Heart right ventricle (tissue), 16 donors: ENCODE data around the gene PGAP2. TPM values are rescaled to one million over a fixed set of nuclear protein-coding genes. Genes with fewer than 3 reads are reported as not detected.
"Not testable (repeated sequence)": the region's sequence is repeated elsewhere in the genome, so short reads cannot be mapped to it uniquely, and the experiment has no call there.

ENCODE experiments used
- ATAC-seq, 8 donors: fragments of 200-7000 bp; cut with Tn5 transposase; one replicate each; pipeline ENCODE4 v1.9.1; 2020; ENCODE audit warnings: mild to moderate bottlenecking in 8 of 8, moderate library complexity in 8 of 8, moderate number of reproducible peaks in 1 of 8
- DNase-seq, 2 donors: peaks; one replicate each; pipeline ENCODE4 v3.0.0-alpha.2; 2020
- H3K27ac ChIP-seq, 10 donors: fragments of 200-600 bp; sonication (generic) in 2 of 10; one replicate each; pipeline versions ENCODE4 v1.5.0 to v1.8.0; 2020 to 2022; ENCODE audit warnings: mild to moderate bottlenecking in 3 of 10
- H3K27me3 ChIP-seq, 7 donors: fragments of 200-600 bp; one replicate each; pipeline ENCODE4 v1.8.0; 2021 to 2022; ENCODE audit warnings: mild to moderate bottlenecking in 2 of 7
- H3K36me3 ChIP-seq, 9 donors: fragments of 200-600 bp; sonication (generic) in 1 of 9; one replicate each; pipeline versions ENCODE4 v1.5.0 to v1.8.0; 2020 to 2022; ENCODE audit warnings: mild to moderate bottlenecking in 2 of 9
- H3K4me1 ChIP-seq, 9 donors: fragments of 200-600 bp; sonication (generic) in 1 of 9; one replicate each; pipeline versions ENCODE4 v1.5.0 to v1.8.0; 2020 to 2022; ENCODE audit warnings: mild to moderate bottlenecking in 4 of 9
- H3K4me3 ChIP-seq, 10 donors: fragments of 200-600 bp; sonication (generic) in 2 of 10; one replicate each; pipeline versions ENCODE4 v1.5.0 to v1.8.0; 2020 to 2022; ENCODE audit warnings: mild to moderate bottlenecking in 7 of 10, moderate library complexity in 2 of 10
- H3K9me3 ChIP-seq, 11 donors: fragments of 200-600 bp in 10 of 11; sonication (generic) in 2 of 11; one replicate each; pipeline versions ENCODE4 v1.5.0 to v1.8.0; 2013 to 2022; ENCODE audit warnings: mild to moderate bottlenecking in 2 of 11, control low read depth in 1 of 11, moderate library complexity in 1 of 11
- CTCF ChIP-seq, 9 donors: fragments of 200-600 bp; sonication (generic) in 2 of 9; IDR thresholded peaks; one replicate each; pipeline versions ENCODE4 v1.5.0 to v1.8.0; 2021 to 2022; ENCODE audit warnings: antibody characterized with exemption in 9 of 9, mild to moderate bottlenecking in 5 of 9, moderate library complexity in 1 of 9
- WGBS, 2 donors: extraction: QIAGEN DNeasy Blood & Tissue Kit; methylation state at CpG; one replicate each; pipeline ENCODE4 v1.1.7; 2013; ENCODE audit warnings: inconsistent platforms in 1 of 2; 5-methylcytosine and 5-hydroxymethylcytosine counted together
- intact Hi-C, 10 donors: fragments of 100-400 bp; cut with DNase I; formaldehyde crosslinking; loops; one replicate each; pipeline versions ENCODE4 v1.11.1 to v1.14.2; 2022
- long read RNA-seq, 3 donors: library from polyadenylated mRNA; unstranded; transcript quantifications; one replicate each; pipeline ENCODE4 v2.0.0, GENCODE V29; 2020 to 2021
- polyA plus RNA-seq, 2 donors: library from polyadenylated mRNA; stranded (reverse); fragments of 200-250 nt; gene quantifications; one replicate each; pipeline ENCODE4 v1.2.3, GENCODE V29; 2013
- total RNA-seq, 10 donors: library from RNA; stranded (reverse); fragmentation: NEBNext Ultra II Directional in 3 of 10; extraction: Animal tissue kit (Norgen Biotek cat#: 25700) in 3 of 10; gene quantifications; one replicate each; pipeline versions ENCODE4 v1.2.1 to v1.2.4, GENCODE V29; 2021 to 2023
- donor health status: Arrhythmogenic right ventricular cardiomyopathy.
- donor health status: ischemic (EF 13 %, LVEDD 7.1; RV severe dilation, severe dysfunction).
- donor health status: healthy with polysubstance abuse.
- donor health status: DM: no; HTN: yes; CAD: no.
- donor health status: DM: no; HTN: no; CAD: no.
- donor health status: ischemic (EF 25% LVEDD 6.9; RV normal size, moderate dysfunction).
- donor health status: ischemic (EF 25% LVEDD 5.7; RV mildly dilated, moderate dysfunction).
- donor health status: healthy.
- donor health status: DM: yes; HTN: yes; CAD: no.
- donor health status: Ischemic cardiomyopathy.
- donor health status: ischemic (EF 35%, LVEDD 5.7; RV mildly dilated, moderate dysfunction).
- donor health status: nonischemic (EF 11% LVEDD 7.7; RV severe dilation, severe dysfunction).
- donor health status: DM: yes; HTN: yes; CAD: no.
- donor health status: PGD.
- donor health status: ischemic (EF 29% LVEDD 5.4; RV normal size, mild dysfunction).
- donor health status: nonischemic (EF 23%, LVEDD 6.1; RV moderate dilation, normal function).

The PGAP2 gene
- total RNA-seq (10 to 100 TPM; 17.2 to 29.8 (median 20.9) TPM), polyA plus RNA-seq (10 to 100 TPM; 12.7 to 25.9 TPM)
- long read RNA-seq, donor 1, transcript PGAP2-207 (6 exons, 931 nt) = major isoform, 6 of 53 reads
- long read RNA-seq, donor 1, partial matches to known transcripts = 16 of 53 reads
- long read RNA-seq, donor 1, other reads (novel, unspliced or antisense) = 15 of 53 reads
- long read RNA-seq, donor 2, transcript PGAP2-207 (6 exons, 931 nt) = major isoform, 7 of 51 reads
- long read RNA-seq, donor 2, partial matches to known transcripts = 28 of 51 reads
- long read RNA-seq, donor 2, other reads (novel, unspliced or antisense) = 14 of 51 reads
- long read RNA-seq, donor 3, transcript PGAP2-203 (7 exons, 1,837 nt) = major isoform, 6 of 42 reads
- long read RNA-seq, donor 3, partial matches to known transcripts = 20 of 42 reads
- long read RNA-seq, donor 3, other reads (novel, unspliced or antisense) = 12 of 42 reads

GRCh38 chr11:3807909-3808860 lies at the start of gene PGAP2:
PGAP2 (plus strand) TSS chr11:3808560; CDS start chr11:3811260, 2,700 bp downstream.
- H3K4me1 ChIP-seq = peaks cover 0 to 47% (median 25%) of the 10 kb centered on the region in 9 donors
- intact Hi-C loops = loop anchor here in 1 of 10 donors (5.0 kb wide), 1 partner anchor 34 kb away; the partner anchor contains the start of gene RHOG
- no peaks in the 10 kb centered on the region for H3K36me3 ChIP-seq
- WGBS, 2 donors = 1 to 3% methylated on average over 55 of the region's 55 CpGs
- DNase-seq (peak; percentile 56 to 72), ATAC-seq (peak; percentile 63 to 86 (median 76))
- no peaks in the 10 kb centered on the region for H3K9me3 ChIP-seq
- H3K27ac ChIP-seq = peak within 1 kb of the TSS; percentile 9 to 86 (median 76)
- H3K27me3 ChIP-seq = no peaks in the 10 kb centered on the region
- peak within 1 kb of the TSS; percentile 42 to 84 (median 78) for H3K4me3 ChIP-seq
- TF ChIP-seq CTCF (IDR thresholded peaks at IDR 0.05) = peak; percentile 29 to 80 (median 64)

DNA sequence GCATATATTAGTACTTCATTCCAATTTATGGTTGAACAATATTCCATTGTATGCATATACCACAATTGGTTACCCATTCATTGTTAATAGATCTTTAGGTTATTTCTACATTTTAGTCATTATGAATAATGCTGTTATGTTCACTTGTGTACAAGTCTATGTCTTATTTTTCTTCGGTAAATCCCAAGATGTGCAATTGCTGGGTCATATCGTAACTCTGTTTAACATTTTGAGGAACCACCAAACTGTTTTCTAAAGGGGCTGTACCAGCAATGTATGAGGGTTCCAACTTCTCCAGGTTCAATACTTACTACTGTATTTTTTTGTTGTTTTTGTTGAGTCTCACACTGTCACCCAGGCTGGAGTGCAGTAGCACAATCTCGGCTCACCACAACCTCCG lies 44.1 kb upstream of the PGAP2 start:
- Histone ChIP-seq H3K36me3 (peaks cover 0 to 100% (median 98%) of the 10 kb centered on the region in 9 donors), H3K4me3 (no peak overlapping the region), H3K9me3 (no peaks in the 10 kb centered on the region), H3K4me1 (no peaks in the 10 kb centered on the region), H3K27ac (no peak overlapping the region), H3K27me3 (no peaks in the 10 kb centered on the region)
- no peak for TF ChIP-seq CTCF (IDR thresholded peaks at IDR 0.05)
- ATAC-seq (no peak), DNase-seq (no peak)
- 96 to 97% methylated on average over 4 of the region's 4 CpGs for WGBS, 2 donors
- intact Hi-C loops = loop anchor here in 3 of 10 donors (5.0 to 10.0 kb wide), 2 partner anchors 37 to 1669 kb away; no protein-coding TSS in a partner anchor

DNA sequence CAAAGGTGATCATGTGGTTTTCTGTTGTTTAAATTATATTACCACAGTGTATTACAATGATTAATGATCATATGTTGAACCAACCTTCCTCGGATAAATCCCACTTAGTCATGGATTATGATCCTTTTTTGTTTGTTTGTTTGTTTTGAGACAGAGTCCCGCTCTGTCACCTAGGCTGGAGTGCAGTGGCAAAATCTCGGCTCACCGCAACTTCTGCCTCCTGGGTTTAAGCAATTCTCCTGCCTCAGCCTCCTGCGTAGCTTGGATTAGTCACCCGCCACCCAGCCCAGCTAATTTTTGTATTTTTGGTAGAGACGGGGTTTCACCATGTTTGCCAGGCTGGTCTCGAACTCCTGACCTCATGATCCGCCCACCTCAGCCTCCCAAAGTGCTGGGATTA lies 41.5 kb upstream of the PGAP2 start:
- H3K36me3 ChIP-seq = peaks cover 0 to 100% (median 90%) of the 10 kb centered on the region in 9 donors
- intact Hi-C loops = loop anchor here in 1 of 10 donors (10.0 kb wide), 1 partner anchor 1672 kb away; no protein-coding TSS in a partner anchor
- DNase-seq, H3K27ac ChIP-seq, H3K27me3 ChIP-seq, ATAC-seq, H3K9me3 ChIP-seq, H3K4me3 ChIP-seq, H3K4me1 ChIP-seq: not testable (repeated sequence)
- 96% methylated on average over 9 of the region's 9 CpGs for WGBS, 2 donors

- Histone ChIP-seq H3K4me1 (no peaks in the 10 kb centered on the region), H3K27ac (no peak overlapping the region), H3K36me3 (peaks cover 0 to 100% (median 88%) of the 10 kb centered on the region in 9 donors), H3K9me3 (no peaks in the 10 kb centered on the region), H3K4me3 (no peak overlapping the region), H3K27me3 (no peaks in the 10 kb centered on the region)
- DNase-seq = no peak
- 67 to 76% methylated on average over 3 of the region's 3 CpGs for WGBS, 2 donors
- ATAC-seq = no peak
- intact Hi-C loops = loop anchor here in 1 of 10 donors (10.0 kb wide), 1 partner anchor 1673 kb away; no protein-coding TSS in a partner anchor
- no peak for TF ChIP-seq CTCF (IDR thresholded peaks at IDR 0.05)
Measured at GRCh38 chr11:3767536-3767935, 40.8 kb upstream of the PGAP2 start.
